Measurements from ENCODE around the gene GALNTL6. TPM values are rescaled to one million over a fixed set of nuclear protein-coding genes. Genes with fewer than 3 reads are reported as not detected.

Gene GALNTL6
- total RNA-seq, 2 donors from 2014 or later = 0.71 TPM; not detected in 1

DNA sequence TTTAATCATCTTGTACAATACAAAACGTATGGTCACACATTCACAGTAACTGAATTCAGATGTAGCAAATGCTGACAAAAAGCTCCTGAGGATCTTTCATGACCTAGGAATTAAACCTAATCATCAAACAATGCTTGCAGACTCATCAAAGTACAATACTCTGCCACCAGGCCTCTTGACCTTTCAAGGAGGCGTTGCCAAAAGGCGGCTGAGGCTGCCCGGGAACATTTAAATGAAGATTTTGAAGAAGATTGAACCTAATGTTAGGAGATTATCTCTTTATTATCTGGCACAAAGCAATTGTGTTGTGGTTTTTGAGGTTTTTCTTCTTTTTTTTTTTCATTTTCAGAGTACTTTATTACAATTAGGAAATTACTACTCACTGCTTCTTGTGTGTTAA, 340.5 kb downstream of the GALNTL6 start:
- Mint-ChIP-seq H3K27me3 (ENCODE audit: insufficient read depth) (no peaks in the 10 kb centered on the region), H3K4me3 (no peak overlapping the region), H3K4me1 (peaks cover 6% of the 10 kb centered on the region), H3K9me3 (no peaks in the 10 kb centered on the region), H3K36me3 (ENCODE audit: low read depth) (no peaks in the 10 kb centered on the region), H3K27ac (no peak overlapping the region)
- H3K4me1 ChIP-seq (ENCODE audit: control insufficient read depth, insufficient read depth, low read length) = no peaks in the 10 kb centered on the region
- no peak overlapping the region for H3K9ac ChIP-seq (ENCODE audit: extremely low read depth, low read length, poor library complexity, severe bottlenecking)
- WGBS, 2 experiments (ENCODE audit: insufficient coverage in 1 of 2, insufficient read length in 1 of 2) = 66 to 83% methylated on average over 1 to 4 of the region's 4 CpGs
- H3K27ac ChIP-seq (ENCODE audit: low read depth, low read length) = no peak overlapping the region
- H3K27me3 ChIP-seq (ENCODE audit: control insufficient read depth, insufficient read depth, low read length, poor library complexity, severe bottlenecking) = no peaks in the 10 kb centered on the region
- no peaks in the 10 kb centered on the region for H3K36me3 ChIP-seq (ENCODE audit: control insufficient read depth, insufficient read depth, low read length)
- DNase-seq = no peak
- H3K9me3 ChIP-seq (ENCODE audit: control insufficient read depth, low read length) = no peaks in the 10 kb centered on the region
- TF ChIP-seq, protein P1, sequence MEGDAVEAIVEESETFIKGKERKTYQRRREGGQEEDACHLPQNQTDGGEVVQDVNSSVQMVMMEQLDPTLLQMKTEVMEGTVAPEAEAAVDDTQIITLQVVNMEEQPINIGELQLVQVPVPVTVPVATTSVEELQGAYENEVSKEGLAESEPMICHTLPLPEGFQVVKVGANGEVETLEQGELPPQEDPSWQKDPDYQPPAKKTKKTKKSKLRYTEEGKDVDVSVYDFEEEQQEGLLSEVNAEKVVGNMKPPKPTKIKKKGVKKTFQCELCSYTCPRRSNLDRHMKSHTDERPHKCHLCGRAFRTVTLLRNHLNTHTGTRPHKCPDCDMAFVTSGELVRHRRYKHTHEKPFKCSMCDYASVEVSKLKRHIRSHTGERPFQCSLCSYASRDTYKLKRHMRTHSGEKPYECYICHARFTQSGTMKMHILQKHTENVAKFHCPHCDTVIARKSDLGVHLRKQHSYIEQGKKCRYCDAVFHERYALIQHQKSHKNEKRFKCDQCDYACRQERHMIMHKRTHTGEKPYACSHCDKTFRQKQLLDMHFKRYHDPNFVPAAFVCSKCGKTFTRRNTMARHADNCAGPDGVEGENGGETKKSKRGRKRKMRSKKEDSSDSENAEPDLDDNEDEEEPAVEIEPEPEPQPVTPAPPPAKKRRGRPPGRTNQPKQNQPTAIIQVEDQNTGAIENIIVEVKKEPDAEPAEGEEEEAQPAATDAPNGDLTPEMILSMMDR (conservative IDR thresholded peaks at IDR 0.05) = no peak
- no peak overlapping the region for H3K4me3 ChIP-seq (ENCODE audit: low read length)

DNA sequence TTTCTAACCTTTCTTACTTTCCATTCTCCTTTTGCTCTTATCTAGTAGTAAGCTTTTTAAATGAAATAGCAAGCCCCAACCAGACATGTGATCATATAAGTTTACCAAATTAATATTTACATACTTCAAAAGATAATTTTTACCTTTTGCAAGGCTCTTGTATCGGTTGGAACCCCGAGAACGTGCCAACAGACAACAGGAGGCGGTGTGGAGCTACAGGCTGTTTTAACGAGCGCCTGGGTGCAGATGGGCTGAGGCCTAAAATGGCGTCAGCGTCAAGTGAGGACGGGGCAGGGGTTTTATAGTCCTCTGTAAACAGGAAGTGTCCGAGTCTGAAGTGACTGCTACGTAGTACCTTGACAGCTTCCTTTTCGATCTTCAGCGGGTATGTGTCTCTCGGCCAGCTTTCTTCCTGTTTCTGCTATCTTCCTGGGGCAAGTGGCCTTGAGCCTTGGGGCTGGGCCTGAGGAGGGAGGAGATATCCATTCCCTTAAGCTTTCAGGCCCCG, 342.7 kb downstream of the GALNTL6 start:
- H3K4me1 ChIP-seq (ENCODE audit: control insufficient read depth, insufficient read depth, low read length) = no peaks in the 10 kb centered on the region
- no peaks in the 10 kb centered on the region for H3K36me3 ChIP-seq (ENCODE audit: control insufficient read depth, insufficient read depth, low read length)
- WGBS, 2 experiments (ENCODE audit: insufficient coverage in 1 of 2, insufficient read length in 1 of 2) = 95% methylated on average over 14 to 15 of the region's 15 CpGs
- TF ChIP-seq, protein P1 (conservative IDR thresholded peaks at IDR 0.05) = no peak
- H3K27me3 ChIP-seq (ENCODE audit: control insufficient read depth, insufficient read depth, low read length, poor library complexity, severe bottlenecking) = no peaks in the 10 kb centered on the region
- no peak overlapping the region for H3K9ac ChIP-seq (ENCODE audit: extremely low read depth, low read length, poor library complexity, severe bottlenecking)
- Mint-ChIP-seq H3K4me3 (no peak overlapping the region), H3K4me1 (peaks cover 6% of the 10 kb centered on the region), H3K27ac (no peak overlapping the region), H3K9me3 (no peaks in the 10 kb centered on the region), H3K27me3 (ENCODE audit: insufficient read depth) (no peaks in the 10 kb centered on the region), H3K36me3 (ENCODE audit: low read depth) (no peaks in the 10 kb centered on the region)
- H3K4me3 ChIP-seq (ENCODE audit: low read length) = no peak overlapping the region
- H3K27ac ChIP-seq (ENCODE audit: low read depth, low read length) = no peak overlapping the region
- DNase-seq = no peak
- no peaks in the 10 kb centered on the region for H3K9me3 ChIP-seq (ENCODE audit: control insufficient read depth, low read length)

DNA sequence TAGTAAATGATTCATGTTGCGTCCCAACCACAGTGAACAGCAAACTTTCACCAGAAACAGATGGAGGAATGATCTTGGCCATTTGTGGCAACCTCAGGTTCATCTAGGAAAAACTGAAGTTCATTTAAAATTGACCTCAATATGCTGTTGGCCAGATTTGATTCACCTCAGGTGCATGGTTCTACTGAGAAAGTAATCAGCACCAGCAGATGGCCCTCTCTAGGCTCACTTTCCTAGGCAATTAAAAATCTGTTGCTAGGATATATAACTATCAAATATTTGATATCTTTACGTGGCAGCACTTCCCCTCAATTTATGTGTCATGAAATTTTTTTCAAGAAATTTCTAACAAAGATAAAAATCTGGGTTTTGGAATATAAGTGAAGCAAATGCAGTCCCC, 344.7 kb downstream of the GALNTL6 start:
- Histone ChIP-seq H3K9ac (ENCODE audit: extremely low read depth, low read length, poor library complexity, severe bottlenecking) (no peak overlapping the region), H3K4me1 (ENCODE audit: control insufficient read depth, insufficient read depth, low read length) (peaks cover 8% of the 10 kb centered on the region), H3K27me3 (ENCODE audit: control insufficient read depth, insufficient read depth, low read length, poor library complexity, severe bottlenecking) (no peaks in the 10 kb centered on the region), H3K27ac (ENCODE audit: low read depth, low read length) (no peak overlapping the region), H3K4me3 (ENCODE audit: low read length) (no peak overlapping the region), H3K9me3 (ENCODE audit: control insufficient read depth, low read length) (no peaks in the 10 kb centered on the region), H3K36me3 (ENCODE audit: control insufficient read depth, insufficient read depth, low read length) (no peaks in the 10 kb centered on the region)
- no peak overlapping the region for H3K27ac Mint-ChIP-seq
- TF ChIP-seq, protein P1 (conservative IDR thresholded peaks at IDR 0.05) = peak; percentile 11
- H3K9me3 Mint-ChIP-seq = no peaks in the 10 kb centered on the region
- H3K27me3 Mint-ChIP-seq (ENCODE audit: insufficient read depth) = no peaks in the 10 kb centered on the region
- WGBS, 2 experiments (ENCODE audit: insufficient coverage in 1 of 2, insufficient read length in 1 of 2) = 83 to 100% methylated on average over 1 to 2 of the region's 2 CpGs
- no peak overlapping the region for H3K4me3 Mint-ChIP-seq
- H3K36me3 Mint-ChIP-seq (ENCODE audit: low read depth) = no peaks in the 10 kb centered on the region
- H3K4me1 Mint-ChIP-seq = peaks cover 18% of the 10 kb centered on the region
- no peak for DNase-seq

Data from endodermal cell (in vitro differentiated cells).